Psoas muscle (tissue), 8 donors: ENCODE measurements around the gene IL10RA. TPM values are rescaled to one million over a fixed set of nuclear protein-coding genes. Genes with fewer than 3 reads are reported as not detected.

Experiments used
- ATAC-seq, 4 donors: fragments of 200-7000 bp; cut with Tn5 transposase; one replicate each; pipeline ENCODE4 v1.9.1; 2020; ENCODE audit warnings: moderate library complexity in 3 of 4, mild to moderate bottlenecking in 2 of 4
- DNase-seq, 2 donors: peaks; one replicate each; pipeline ENCODE4 v3.0.0-alpha.2; 2020
- H3K27ac ChIP-seq: fragments of 200-600 bp; one replicate; pipeline ENCODE4 v1.8.0; 2022
- H3K27me3 ChIP-seq, 3 donors: fragments of 200-600 bp in 1 of 3; one replicate each; pipeline versions ENCODE4 v1.6.1 to v1.8.0; 2013 to 2022; ENCODE audit warnings: low read length in 2 of 3, mild to moderate bottlenecking in 2 of 3, moderate library complexity in 1 of 3; ENCODE audit not compliant: insufficient read depth in 3 of 3
- H3K36me3 ChIP-seq, 2 donors: fragments of 200-600 bp in 1 of 2; one replicate each; pipeline versions ENCODE4 v1.6.1 to v1.8.0; 2013 to 2022; ENCODE audit warnings: low read depth in 1 of 2, mild to moderate bottlenecking in 1 of 2, moderate library complexity in 1 of 2; ENCODE audit not compliant: insufficient read depth in 1 of 2
- H3K4me1 ChIP-seq: fragments of 200-600 bp; one replicate; pipeline ENCODE4 v1.8.0; 2022
- H3K4me3 ChIP-seq: fragments of 200-600 bp; one replicate; pipeline ENCODE4 v1.8.0; 2022; ENCODE audit warnings: mild to moderate bottlenecking
- H3K9me3 ChIP-seq: fragments of 200-600 bp; one replicate; pipeline ENCODE4 v1.8.0; 2022
- WGBS, 3 donors: extraction: QIAGEN DNeasy Blood & Tissue Kit; methylation state at CpG; one replicate each; pipeline versions ENCODE4 v1.1.6 to v1.1.7; 2013; 5-methylcytosine and 5-hydroxymethylcytosine counted together
- intact Hi-C, 2 donors: fragments of 100-400 bp; cut with DNase I; formaldehyde crosslinking; loops; one replicate each; pipeline versions ENCODE4 v1.11.0 to v1.14.2; 2022
- polyA plus RNA-seq, 3 donors: library from polyadenylated mRNA; stranded (reverse); fragments of 200-250 nt; gene quantifications; one replicate each; pipeline ENCODE4 v1.2.3, GENCODE V29; 2013
- total RNA-seq, 4 donors: library from RNA; stranded (reverse); fragmentation: NEBNext Ultra II Directional in 2 of 4; extraction: Animal tissue kit (Norgen Biotek cat#: 25700) in 2 of 4; gene quantifications; one replicate each; pipeline versions ENCODE4 v1.2.1 to v1.2.4, GENCODE V29; 2021 to 2023
- TF ChIP-seq, protein P1 (sequence below): fragments of 200-600 bp; IDR thresholded peaks from one replicate; pipeline ENCODE4 v1.8.0; 2022; ENCODE audit warnings: antibody characterized with exemption
- donor health status: healthy with polysubstance abuse.
- donor health status: DM: no; HTN: no; CAD: no; lungs with moderate emphysema.
- donor health status: Bipolar disorder and iron deficiency.
- donor health status: healthy.
- donor health status: DM: yes; HTN: yes; CAD: no.
- donor health status: DM: no; HTN: no; CAD: no.
- donor health status: DM: no; HTN: no; CAD: no.
- donor health status: DM: yes; HTN: yes; CAD: no.

Gene IL10RA
- total and polyA plus RNA-seq, 7 donors, result 0.39 to 3.9 (median 1.1) TPM

DNA sequence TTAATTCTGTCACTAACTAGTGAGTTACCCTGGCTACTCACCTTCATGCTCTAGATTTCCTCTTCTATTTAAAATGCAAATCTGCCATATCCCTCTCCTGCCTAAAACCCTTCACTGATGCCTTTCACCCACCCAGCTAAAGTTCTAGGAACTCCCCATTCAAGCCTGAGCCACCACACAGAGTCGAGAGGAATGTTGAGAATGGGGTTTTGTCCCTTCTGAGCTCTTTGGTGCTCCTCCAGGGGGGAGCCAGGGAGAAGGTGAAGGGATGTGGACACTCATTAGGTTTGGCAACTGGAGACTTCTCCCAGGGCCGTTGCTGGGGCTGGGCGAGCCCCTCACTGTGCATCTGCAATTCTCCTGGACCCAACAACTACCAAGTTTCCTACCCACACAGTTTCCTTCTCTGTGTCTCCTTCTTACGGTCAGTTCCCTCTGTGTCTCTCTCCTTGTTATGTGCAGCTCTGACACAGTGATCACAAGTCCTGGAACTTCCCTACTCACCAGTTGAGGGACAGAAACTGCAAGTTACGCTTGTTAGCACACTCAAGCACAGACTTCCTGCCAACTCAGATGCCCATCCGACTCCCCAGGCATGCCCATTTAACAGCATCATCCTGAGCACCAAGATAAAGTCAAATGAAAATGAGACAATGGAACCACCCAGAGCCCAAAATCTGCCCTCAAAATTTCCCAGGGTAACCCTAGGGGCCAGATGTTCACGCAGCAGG lies 6.5 kb upstream of the IL10RA start:
- WGBS, 3 donors, result 56 to 65% (median 64%) methylated on average over 7 of the region's 7 CpGs
- peaks cover 0 to 10% (median 1%) of the 10 kb centered on the region in 3 donors for H3K27me3 ChIP-seq
- DNase-seq, result no peak
- H3K4me1 ChIP-seq, result no peaks in the 10 kb centered on the region
- peak in 1 of 4 donors; percentile 35 for ATAC-seq
- H3K27ac ChIP-seq, result no peak overlapping the region
- no peaks in the 10 kb centered on the region for H3K9me3 ChIP-seq
- no peaks in the 10 kb centered on the region for H3K36me3 ChIP-seq
- TF ChIP-seq, protein P1, sequence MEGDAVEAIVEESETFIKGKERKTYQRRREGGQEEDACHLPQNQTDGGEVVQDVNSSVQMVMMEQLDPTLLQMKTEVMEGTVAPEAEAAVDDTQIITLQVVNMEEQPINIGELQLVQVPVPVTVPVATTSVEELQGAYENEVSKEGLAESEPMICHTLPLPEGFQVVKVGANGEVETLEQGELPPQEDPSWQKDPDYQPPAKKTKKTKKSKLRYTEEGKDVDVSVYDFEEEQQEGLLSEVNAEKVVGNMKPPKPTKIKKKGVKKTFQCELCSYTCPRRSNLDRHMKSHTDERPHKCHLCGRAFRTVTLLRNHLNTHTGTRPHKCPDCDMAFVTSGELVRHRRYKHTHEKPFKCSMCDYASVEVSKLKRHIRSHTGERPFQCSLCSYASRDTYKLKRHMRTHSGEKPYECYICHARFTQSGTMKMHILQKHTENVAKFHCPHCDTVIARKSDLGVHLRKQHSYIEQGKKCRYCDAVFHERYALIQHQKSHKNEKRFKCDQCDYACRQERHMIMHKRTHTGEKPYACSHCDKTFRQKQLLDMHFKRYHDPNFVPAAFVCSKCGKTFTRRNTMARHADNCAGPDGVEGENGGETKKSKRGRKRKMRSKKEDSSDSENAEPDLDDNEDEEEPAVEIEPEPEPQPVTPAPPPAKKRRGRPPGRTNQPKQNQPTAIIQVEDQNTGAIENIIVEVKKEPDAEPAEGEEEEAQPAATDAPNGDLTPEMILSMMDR, result no peak
- intact Hi-C loops, result no loop called here
- no peak overlapping the region for H3K4me3 ChIP-seq

DNA sequence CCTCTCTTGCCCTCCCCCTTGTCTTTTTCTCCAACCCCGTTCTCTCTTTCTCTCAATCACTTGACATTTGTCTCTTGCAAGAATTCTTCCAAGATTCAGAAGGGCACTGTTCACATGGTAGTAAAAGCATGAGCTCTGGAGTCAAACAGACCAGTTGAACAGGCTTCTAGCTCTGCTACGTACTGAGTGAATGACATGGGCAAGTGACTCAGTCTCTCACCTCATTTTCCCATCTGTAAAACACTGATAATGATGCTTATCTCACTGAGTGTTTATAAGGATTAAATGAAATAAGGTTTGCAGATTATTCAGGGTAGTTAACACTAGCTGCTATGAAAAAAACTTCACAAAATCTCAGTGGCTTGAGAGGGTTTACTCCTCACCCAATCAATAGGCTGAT lies 5.9 kb upstream of the IL10RA start:
- intact Hi-C loops, result no loop called here
- WGBS, 3 donors, result 16 to 24% (median 24%) methylated on average over 2 of the region's 2 CpGs
- no peaks in the 10 kb centered on the region for H3K36me3 ChIP-seq
- H3K27me3 ChIP-seq, result peaks cover 0 to 10% (median 1%) of the 10 kb centered on the region in 3 donors
- H3K27ac ChIP-seq, result no peak overlapping the region
- H3K4me1 ChIP-seq, result no peaks in the 10 kb centered on the region
- ATAC-seq, result no peak
- H3K9me3 ChIP-seq, result no peaks in the 10 kb centered on the region
- H3K4me3 ChIP-seq, result no peak overlapping the region
- no peak for DNase-seq
- TF ChIP-seq, protein P1, result no peak

DNA sequence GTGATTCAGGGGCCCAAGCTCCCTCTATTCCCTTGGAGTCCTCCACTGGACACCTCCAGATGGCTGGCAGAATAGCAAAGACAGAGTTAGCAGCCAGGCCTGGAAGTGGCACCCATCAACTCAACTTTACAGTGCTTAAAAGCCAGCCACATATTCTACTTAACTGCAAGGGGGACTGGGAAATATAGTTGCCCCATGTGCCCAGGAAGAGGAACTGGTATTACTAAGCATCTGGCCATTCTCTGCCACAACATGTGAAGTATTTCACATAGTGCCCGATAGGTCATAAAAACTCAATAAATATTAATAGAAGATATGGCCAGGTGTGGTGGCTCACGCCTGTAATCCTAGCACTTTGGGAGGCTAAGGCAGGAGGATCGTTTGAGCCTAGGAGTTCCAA lies 5.5 kb upstream of the IL10RA start:
- TF ChIP-seq, protein P1, result no peak
- Histone ChIP-seq H3K4me3 (no peak overlapping the region), H3K9me3 (no peaks in the 10 kb centered on the region), H3K27ac (no peak overlapping the region), H3K36me3 (no peaks in the 10 kb centered on the region), H3K27me3 (peaks cover 0 to 10% (median 1%) of the 10 kb centered on the region in 3 donors), H3K4me1 (no peaks in the 10 kb centered on the region)
- intact Hi-C loops, result no loop called here
- DNase-seq (no peak), ATAC-seq (no peak)
- 82 to 86% (median 85%) methylated on average over 3 of the region's 3 CpGs for WGBS, 3 donors

DNA sequence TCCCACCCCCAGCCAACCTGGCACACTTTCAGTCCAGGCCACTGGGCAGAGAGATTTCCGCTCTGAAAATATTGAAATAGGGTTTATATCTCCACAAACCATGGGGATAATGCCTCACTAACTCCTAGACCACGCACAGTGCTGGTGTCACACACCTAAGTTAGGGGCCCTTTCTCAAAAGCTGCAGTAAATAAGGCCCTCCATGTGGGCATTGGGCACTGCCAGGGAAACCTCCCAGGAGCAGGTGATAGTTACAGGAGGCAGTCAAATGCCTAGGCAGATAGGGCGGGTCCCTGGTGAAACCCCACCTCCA lies 3.1 kb upstream of the IL10RA start:
- H3K4me1 ChIP-seq, result peaks cover 4% of the 10 kb centered on the region
- peaks cover 0 to 33% (median 8%) of the 10 kb centered on the region in 3 donors for H3K27me3 ChIP-seq
- no peak overlapping the region for H3K27ac ChIP-seq
- H3K9me3 ChIP-seq, result no peaks in the 10 kb centered on the region
- WGBS, 3 donors, result 92 to 97% (median 94%) methylated on average over 3 of the region's 3 CpGs
- TF ChIP-seq, protein P1, result no peak
- intact Hi-C loops, result no loop called here
- H3K4me3 ChIP-seq, result no peak overlapping the region
- no peaks in the 10 kb centered on the region for H3K36me3 ChIP-seq
- no peak for ATAC-seq
- DNase-seq, result no peak

DNA sequence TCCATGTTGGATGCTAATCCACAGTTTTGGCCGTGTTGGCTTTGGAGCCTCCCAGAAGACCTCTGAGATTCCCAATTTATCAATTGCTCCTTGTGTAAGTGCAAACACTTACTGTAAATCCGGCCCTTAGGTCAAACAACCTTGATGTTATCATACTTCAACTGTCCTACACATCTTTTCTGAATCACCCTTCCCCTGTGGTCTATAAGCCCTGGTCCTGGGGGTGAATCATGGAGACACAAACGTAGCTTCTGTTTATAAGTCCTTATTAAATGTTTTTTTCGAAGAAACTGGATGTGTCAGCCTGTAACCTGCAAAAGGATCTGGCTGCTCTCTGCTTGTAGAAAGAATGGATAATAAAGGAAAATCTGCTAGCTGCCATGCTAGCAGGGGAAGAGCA lies 1.7 kb upstream of the IL10RA start:
- DNase-seq, result no peak
- Histone ChIP-seq H3K4me3 (no peak overlapping the region), H3K27ac (no peak overlapping the region), H3K4me1 (peaks cover 4% of the 10 kb centered on the region), H3K36me3 (no peaks in the 10 kb centered on the region), H3K27me3 (peaks cover 0 to 40% (median 12%) of the 10 kb centered on the region in 3 donors), H3K9me3 (no peaks in the 10 kb centered on the region)
- intact Hi-C loops, result no loop called here
- WGBS, 3 donors, result 66 to 72% (median 69%) methylated on average over 4 of the region's 4 CpGs
- TF ChIP-seq, protein P1, result no peak
- ATAC-seq, result no peak
